ENCODE data around the gene AACS.
"Not testable (repeated sequence)": the region's sequence is repeated elsewhere in the genome, so short reads cannot be mapped to it uniquely, and the experiment has no call there.

AACS gene

GRCh38 chr12:125065021-125065918, at the start of gene AACS:
Gene AACS (plus strand): TSS chr12:125065435. CDS start chr12:125065585, 150 bp downstream.
- DNase-seq: peak; percentile 77

- DNase-seq: peak; percentile 27
Observed at GRCh38 chr12:125015680-125016310, 49.4 kb upstream of the AACS start.

GRCh38 chr12:125017801-125018200, 47.4 kb upstream of the AACS start:
- no peak for DNase-seq

- no peak for DNase-seq
Observed at GRCh38 chr12:125018356-125018755, 46.9 kb upstream of the AACS start.

- no peak for DNase-seq
Observed at GRCh38 chr12:125021096-125021495, 44.1 kb upstream of the AACS start.

GRCh38 chr12:125021771-125022170, 43.5 kb upstream of the AACS start:
- no peak for DNase-seq

- DNase-seq: no peak
Observed at GRCh38 chr12:125023065-125023464, 42.2 kb upstream of the AACS start.

- DNase-seq: no peak
Observed at GRCh38 chr12:125024949-125025563, 40.2 kb upstream of the AACS start.

- no peak for DNase-seq
Observed at GRCh38 chr12:125025606-125026235, 39.5 kb upstream of the AACS start.

GRCh38 chr12:125028106-125028505, 37.1 kb upstream of the AACS start:
- no peak for DNase-seq

GRCh38 chr12:125029761-125030358, 35.4 kb upstream of the AACS start:
- no peak for DNase-seq

- not testable (repeated sequence) for DNase-seq
Observed at GRCh38 chr12:125031471-125031870, 33.8 kb upstream of the AACS start.

- no peak for DNase-seq
Observed at GRCh38 chr12:125032466-125033152, 32.6 kb upstream of the AACS start.

- DNase-seq: no peak
Observed at GRCh38 chr12:125033288-125033687, 31.9 kb upstream of the AACS start.

- no peak for DNase-seq
Observed at GRCh38 chr12:125038976-125039625, 26.1 kb upstream of the AACS start.

GRCh38 chr12:125049093-125049458, 16.2 kb upstream of the AACS start:
- no peak for DNase-seq

GRCh38 chr12:125050446-125050845, 14.8 kb upstream of the AACS start:
- no peak for DNase-seq

- DNase-seq: no peak
Observed at GRCh38 chr12:125050868-125051267, 14.4 kb upstream of the AACS start.

GRCh38 chr12:125053821-125054220, 11.4 kb upstream of the AACS start:
- no peak for DNase-seq

- DNase-seq: no peak
Observed at GRCh38 chr12:125055591-125055990, 9.6 kb upstream of the AACS start.

- no peak for DNase-seq
Observed at GRCh38 chr12:125056306-125056705, 8.9 kb upstream of the AACS start.

GRCh38 chr12:125057708-125058107, 7.5 kb upstream of the AACS start:
- no peak for DNase-seq

All from NCI-H1105 (cell line).